Body of pancreas (tissue), 4 donors: ENCODE measurements around the gene DCAF8. TPM values are rescaled to one million over a fixed set of nuclear protein-coding genes. Genes with fewer than 3 reads are reported as not detected.

Source experiments
- ATAC-seq: fragments of 150-250 bp; one replicate; pipeline ENCODE4 v1.9.1; 2016
- DNase-seq, 4 donors: peaks; one replicate each; pipeline ENCODE4 v3.0.0-alpha.2; 2019
- H3K27ac ChIP-seq, 4 donors: fragments of 200-600 bp; sonication (generic); 1 replicate in 3 of 4; 2 replicates in 1 of 4; pipeline versions ENCODE4 v1.5.1 to v1.6.1; 2016 to 2019; ENCODE audit warnings: mild to moderate bottlenecking in 1 of 4, mixed read lengths in 1 of 4, moderate library complexity in 1 of 4
- H3K27me3 ChIP-seq, 2 donors: fragments of 200-600 bp; sonication (generic); one replicate each; pipeline ENCODE4 v1.6.0; 2016; ENCODE audit warnings: mild to moderate bottlenecking in 1 of 2
- H3K36me3 ChIP-seq, 2 donors: fragments of 200-600 bp; sonication (generic); replicated peaks in 1 of 2; 2 replicates each; pipeline ENCODE4 v1.5.1; 2016; ENCODE audit warnings: low read depth in 2 of 2; ENCODE audit not compliant: insufficient read depth in 1 of 2
- H3K4me1 ChIP-seq: fragments of 200-600 bp; sonication (generic); one replicate; pipeline ENCODE4 v1.6.0; 2016
- H3K4me3 ChIP-seq, 2 donors: fragments of 200-600 bp; sonication (generic); 1 replicate in 1 of 2; 2 replicates in 1 of 2; pipeline ENCODE4 v1.5.1; 2016 to 2019
- H3K9me3 ChIP-seq, 3 donors: fragments of 200-600 bp; sonication (generic); 1 replicate in 2 of 3; 2 replicates in 1 of 3; pipeline ENCODE4 v1.5.1; 2016
- CTCF ChIP-seq, 7 experiments: fragments of 450-650 bp in 4 of 7; fragments of 200-600 bp in 3 of 7; sonication (generic) in 3 of 7; IDR thresholded peaks; one replicate each; pipeline ENCODE4 v1.5.1; 2016 to 2019; ENCODE audit warnings: antibody characterized with exemption in 7 of 7
- POLR2A ChIP-seq, 3 donors: fragments of 450-650 bp; IDR thresholded peaks; one replicate each; pipeline ENCODE4 v1.6.1; 2016; ENCODE audit warnings: antibody characterized with exemption in 3 of 3, mild to moderate bottlenecking in 2 of 3
- WGBS, 2 donors: methylation state at CpG; one replicate each; pipeline ENCODE4 v1.1.5; 2017; 5-methylcytosine and 5-hydroxymethylcytosine counted together
- intact Hi-C: fragments of 100-400 bp; cut with DNase I; formaldehyde crosslinking; loops from one replicate; pipeline ENCODE4 v1.15.1; 2023
- total RNA-seq, 2 donors: library from RNA; depleted of rRNA; stranded (reverse); fragments of >200 nt; gene quantifications; one replicate each; pipeline ENCODE4 v1.1.0, GENCODE V29; 2016

Gene DCAF8
- total RNA-seq: 100 to 1,000 TPM; 123 to 190 TPM

DNA sequence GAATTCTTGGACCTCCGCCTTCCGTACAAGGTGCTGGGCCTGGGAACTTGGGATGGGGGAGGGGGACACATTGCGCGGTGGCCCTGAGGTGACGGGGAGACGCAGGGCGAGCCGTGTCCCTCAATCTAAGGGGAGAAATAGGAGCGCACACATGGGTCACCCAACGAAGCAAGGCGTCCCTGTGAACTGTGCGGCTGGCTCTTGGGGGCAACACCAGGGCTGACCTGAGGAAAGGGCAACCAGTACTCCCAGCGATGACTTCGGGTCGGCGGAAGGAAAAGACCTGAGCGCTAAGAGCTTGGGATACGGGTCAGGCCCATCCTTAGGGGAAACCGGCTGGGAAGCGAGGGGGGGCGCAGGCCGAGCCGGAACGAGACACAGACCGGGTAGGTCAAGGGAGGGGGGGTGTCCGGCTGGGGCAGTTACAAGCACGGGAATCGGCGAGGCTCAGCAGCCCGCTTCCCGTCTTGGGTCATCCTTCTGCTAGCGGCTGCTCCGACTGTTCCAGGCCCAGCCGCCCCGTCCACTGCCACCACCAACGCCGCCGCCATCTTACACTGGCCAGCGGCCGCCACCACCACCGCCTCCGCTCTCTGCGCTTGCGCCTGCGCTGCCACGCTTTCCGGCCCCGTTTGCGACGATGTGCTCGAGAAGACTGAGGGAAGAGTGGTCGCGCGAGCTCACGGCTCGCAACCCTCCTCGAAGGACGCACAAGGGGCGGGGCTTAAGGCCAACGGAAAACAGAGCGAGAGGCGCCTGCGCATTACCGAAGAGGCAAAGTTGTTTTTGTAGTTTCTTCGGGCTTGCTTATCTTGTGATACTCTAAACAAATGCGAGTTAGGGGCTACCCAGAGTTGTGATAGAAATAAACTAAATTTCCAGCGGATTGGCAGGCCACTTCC is at the start of gene DCAF8:
Gene DCAF8, minus strand, starts transcription at position 657 of the 902 bp plus-strand sequence. CDS start 18,541 bp downstream, outside the sequence.
- intact Hi-C loops: no loop called here
- ATAC-seq: peak; percentile 98
- WGBS, 2 donors: 0 to 1% methylated on average over 38 to 66 of the region's 67 CpGs
- DNase-seq: peak; percentile 98 to 99 (median 99)
- Histone ChIP-seq H3K27ac (peak within 1 kb of the TSS; percentile 94 to 99 (median 97)), H3K9me3 (no peaks in the 10 kb centered on the region), H3K4me3 (peak within 1 kb of the TSS; percentile 43 to 80), H3K4me1 (peaks cover 40% of the 10 kb centered on the region), H3K36me3 (no peaks in the 10 kb centered on the region), H3K27me3 (no peaks in the 10 kb centered on the region)
- TF ChIP-seq CTCF (IDR thresholded peaks at IDR 0.05): peak in 1 of 7 experiments; percentile 13
- TF ChIP-seq POLR2A (IDR thresholded peaks at IDR 0.05): peak; percentile 97 to 99 (median 98)

- intact Hi-C loops: no loop called here
- no peak for TF ChIP-seq POLR2A (IDR thresholded peaks at IDR 0.05)
- no peak for TF ChIP-seq CTCF (IDR thresholded peaks at IDR 0.05)
- H3K36me3 ChIP-seq: peaks cover 44 to 79% of the 10 kb centered on the region in 2 donors
Measured at GRCh38 chr1:160309571-160309970, 47.2 kb upstream of the DCAF8 start.

DNA sequence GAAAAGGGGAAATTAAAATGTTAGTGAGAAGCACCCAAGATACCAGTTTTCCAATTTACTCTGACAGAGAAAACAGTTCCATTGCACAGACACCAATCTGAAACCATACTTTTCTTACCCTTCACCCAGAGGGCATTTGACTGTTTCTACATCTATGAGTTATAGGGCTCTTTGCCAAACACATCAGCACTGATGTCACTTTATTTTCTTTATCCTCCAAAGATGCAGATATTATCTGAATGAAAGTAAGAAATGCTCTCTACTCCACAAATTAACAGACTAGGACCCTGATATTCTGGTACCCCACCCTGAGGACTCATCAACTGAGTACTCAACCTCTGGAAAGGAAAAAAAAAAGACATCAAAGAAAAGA is 46.8 kb upstream of the DCAF8 start:
- ATAC-seq: no peak
- H3K9me3 ChIP-seq: no peaks in the 10 kb centered on the region

More at GRCh38 chr1:160309571-160309970, 47.2 kb upstream of the DCAF8 start:
- Histone ChIP-seq H3K27ac (no peak overlapping the region), H3K4me1 (no peaks in the 10 kb centered on the region), H3K27me3 (no peaks in the 10 kb centered on the region), H3K9me3 (no peaks in the 10 kb centered on the region), H3K4me3 (no peak overlapping the region)
- 56 to 76% methylated on average over 1 of the region's 1 CpG for WGBS, 2 donors
- ATAC-seq (no peak), DNase-seq (no peak)

GRCh38 chr1:160308451-160309184 is 46.3 kb upstream of the DCAF8 start:
- no peaks in the 10 kb centered on the region for H3K4me1 ChIP-seq
- H3K27me3 ChIP-seq: no peaks in the 10 kb centered on the region
- intact Hi-C loops: no loop called here
- H3K9me3 ChIP-seq: no peaks in the 10 kb centered on the region
- no peak for DNase-seq
- H3K36me3 ChIP-seq: peaks cover 44 to 76% of the 10 kb centered on the region in 2 donors
- no peak overlapping the region for H3K27ac ChIP-seq
- no peak for ATAC-seq
- no peak overlapping the region for H3K4me3 ChIP-seq
- TF ChIP-seq POLR2A (IDR thresholded peaks at IDR 0.05): no peak
- no peak for TF ChIP-seq CTCF (IDR thresholded peaks at IDR 0.05)
- 80 to 82% methylated on average over 4 of the region's 4 CpGs for WGBS, 2 donors

More for the DNA sequence above, 46.8 kb upstream of the DCAF8 start:
- no peak overlapping the region for H3K27ac ChIP-seq
- H3K36me3 ChIP-seq: peaks cover 44 to 79% of the 10 kb centered on the region in 2 donors
- DNase-seq: no peak
- no peaks in the 10 kb centered on the region for H3K4me1 ChIP-seq
- TF ChIP-seq CTCF (IDR thresholded peaks at IDR 0.05) (no peak), POLR2A (IDR thresholded peaks at IDR 0.05) (no peak)
- no peaks in the 10 kb centered on the region for H3K27me3 ChIP-seq
- H3K4me3 ChIP-seq: no peak overlapping the region
- intact Hi-C loops: no loop called here
